A549 (cell line): ENCODE data around the gene ICAM2. TPM values are rescaled to one million over a fixed set of nuclear protein-coding genes. Genes with fewer than 3 reads are reported as not detected.

ENCODE experiments used
- ATAC-seq, 2 experiments: fragments of 200-7000 bp in 1 of 2; fragments of >200 bp in 1 of 2; cut with Nextera tagmentation in 1 of 2; cut with Tn5 transposase in 1 of 2; 3 replicates each; pipeline versions ENCODE4 v1.8.0 to v1.9.1; 2018 to 2020; ENCODE audit warnings: mild to moderate bottlenecking in 1 of 2, moderate library complexity in 1 of 2
- CTCF ChIA-PET: fragments of 300-600 bp; sonication (Branson Sonifier 250); formaldehyde crosslinking; extraction: SDS; loops from one replicate; lab custom pipeline; 2021; ENCODE audit warnings: antibody characterized with exemption, inconsistent platforms; lab: Yijun Ruan, JAX
- POLR2A ChIA-PET: fragments of 350-600 bp; formaldehyde crosslinking; extraction: SDS; loops from one replicate; lab custom pipeline; 2021; ENCODE audit warnings: antibody characterized with exemption, inconsistent platforms; lab: Yijun Ruan, JAX
- DNase-seq, 2 experiments: peaks; one replicate each; pipeline versions ENCODE4 v3.0.0 to v3.0.0-alpha.2; 2011 to 2016; ENCODE audit warnings: low read depth in 1 of 2, low spot score in 1 of 2
- FAIRE-seq: peaks from 2 replicates; lab custom pipeline; 2011; peaks lifted over from hg19 to GRCh38; lab: Jason Lieb, UNC
- H3K27ac ChIP-seq, 2 experiments: fragments of >200 bp; sonication (Bioruptor Twin); formaldehyde crosslinking; 3 replicates each; pipeline ENCODE4 v1.5.1; 2016 to 2017
- H3K4me1 ChIP-seq: fragments of >200 bp; sonication (Bioruptor Twin); formaldehyde crosslinking; 3 replicates; pipeline ENCODE4 v1.6.1; 2016
- H3K4me2 ChIP-seq: fragments of >200 bp; sonication (Bioruptor Twin); formaldehyde crosslinking; 3 replicates; pipeline ENCODE4 v1.6.1; 2016
- H3K4me3 ChIP-seq: fragments of >200 bp; sonication (Bioruptor Twin); formaldehyde crosslinking; 3 replicates; pipeline ENCODE4 v1.5.1; 2016
- H3K9me3 ChIP-seq: fragments of >200 bp; sonication (Bioruptor Twin); formaldehyde crosslinking; 3 replicates; pipeline ENCODE4 v1.6.1; 2016
- CHD2 ChIP-seq: fragments of 150-350 bp; IDR thresholded peaks from 2 replicates; pipeline ENCODE4 v1.6.1; 2014; ENCODE audit warnings: low read length; ENCODE audit not compliant: partially characterized antibody
- CHD4 ChIP-seq: fragments of 200-600 bp; sonication (generic); IDR thresholded peaks from 2 replicates; pipeline ENCODE4 v1.6.1; 2016; ENCODE audit warnings: antibody characterized with exemption, mild to moderate bottlenecking, borderline replicate concordance
- EHF ChIP-seq: fragments of 250-450 bp; sonication (Bioruptor Pico); IDR thresholded peaks from 2 replicates; pipeline ENCODE4 v1.5.0; 2020; ENCODE audit warnings: mild to moderate bottlenecking
- EHMT2 ChIP-seq: fragments of 200-600 bp; sonication (generic); IDR thresholded peaks from 2 replicates; pipeline ENCODE4 v1.6.1; 2016; ENCODE audit warnings: antibody characterized with exemption, low read depth, mild to moderate bottlenecking, moderate library complexity
- HEYL ChIP-seq: fragments of 250-450 bp; sonication (Bioruptor Pico); IDR thresholded peaks from 2 replicates; pipeline ENCODE4 v1.8.0; 2021; ENCODE audit warnings: mild to moderate bottlenecking, moderate library complexity
- HOXA7 ChIP-seq: fragments of 250-450 bp; sonication (Bioruptor Pico); IDR thresholded peaks from 2 replicates; pipeline ENCODE4 v1.5.0; 2020; ENCODE audit warnings: mild to moderate bottlenecking, moderate library complexity
- HOXB13 ChIP-seq: fragments of 250-450 bp; sonication (Bioruptor Pico); IDR thresholded peaks from 2 replicates; pipeline ENCODE4 v1.5.0; 2020; ENCODE audit warnings: low read depth, mild to moderate bottlenecking, moderate library complexity
- HOXB5 ChIP-seq: fragments of 250-450 bp; sonication (Bioruptor Pico); IDR thresholded peaks from 2 replicates; pipeline ENCODE4 v1.5.0; 2020; ENCODE audit warnings: mild to moderate bottlenecking, moderate library complexity
- JUNB ChIP-seq: fragments of >200 bp; sonication (Bioruptor Twin); formaldehyde crosslinking; IDR thresholded peaks from 2 replicates; pipeline ENCODE4 v1.6.1; 2016
- NFE2L2 ChIP-seq: fragments of 150-350 bp; conservative IDR thresholded peaks from 2 replicates; pipeline ENCODE4 v1.6.1; 2014; ENCODE audit warnings: low read length
- PHF8 ChIP-seq: fragments of 200-600 bp; sonication (generic); IDR thresholded peaks from 2 replicates; pipeline ENCODE4 v1.6.1; 2016; ENCODE audit warnings: low read depth, mild to moderate bottlenecking, antibody characterized with exemption, moderate library complexity, borderline replicate concordance
- POLR2A ChIP-seq: IDR thresholded peaks from 2 replicates; pipeline ENCODE4 v1.6.1; 2012; ENCODE audit warnings: mild to moderate bottlenecking, low read length
- RAD21 ChIP-seq, 2 experiments: fragments of >200 bp in 1 of 2; sonication (Bioruptor Twin) in 1 of 2; formaldehyde crosslinking in 1 of 2; IDR thresholded peaks in 1 of 2; conservative IDR thresholded peaks in 1 of 2; 2 replicates in 1 of 2; 3 replicates in 1 of 2; pipeline ENCODE4 v1.6.1; 2012 to 2018; ENCODE audit warnings: inconsistent platforms in 1 of 2
- RCOR1 ChIP-seq: fragments of 150-350 bp; IDR thresholded peaks from 2 replicates; pipeline ENCODE4 v1.6.1; 2014; ENCODE audit warnings: antibody characterized with exemption, low read length, low read depth
- TP53 ChIP-seq: fragments of 250-450 bp; sonication (Bioruptor Pico); IDR thresholded peaks from 2 replicates; pipeline ENCODE4 v1.5.0; 2021; ENCODE audit warnings: mild to moderate bottlenecking, moderate library complexity
- ZC3H11A ChIP-seq: fragments of 450-650 bp; IDR thresholded peaks from 2 replicates; pipeline ENCODE4 v1.6.1; 2014; ENCODE audit warnings: antibody characterized with exemption, mild to moderate bottlenecking
- WGBS: methylation state at CpG from one replicate; pipeline ENCODE4 v1.1.6; 2017; ENCODE audit errors: missing lambda C conversion rate; 5-methylcytosine and 5-hydroxymethylcytosine counted together
- polyA plus RNA-seq, 4 experiments: library from polyadenylated mRNA; depleted of rRNA in 3 of 4; stranded (reverse); fragments of >200 nt; fragmentation: RNase III in 1 of 4; extraction: RNeasy Plus Mini Kit Qiagen cat#74134 plus additional on column Dnase treatment in 1 of 4; gene quantifications; 2 replicates in 3 of 4; 3 replicates in 1 of 4; pipeline ENCODE4 v1.2.3, GENCODE V29; 2011 to 2017
- TF ChIP-seq, protein P1 (sequence below): IDR thresholded peaks from 2 replicates; pipeline ENCODE4 v1.6.1; 2012; ENCODE audit warnings: low read depth, borderline replicate concordance
- TF ChIP-seq, protein P2 (sequence below): fragments of 200-600 bp; sonication (generic); IDR thresholded peaks from 2 replicates; pipeline ENCODE4 v1.6.1; 2016; ENCODE audit warnings: antibody characterized with exemption, mild to moderate bottlenecking, moderate library complexity
- TF ChIP-seq, protein P3 (sequence below): fragments of >200 bp; sonication (Bioruptor Twin); formaldehyde crosslinking; IDR thresholded peaks from 3 replicates; pipeline ENCODE4 v1.5.1; 2016
- TF ChIP-seq, protein P4 (sequence below): fragments of >200 bp; sonication (Bioruptor Twin); formaldehyde crosslinking; IDR thresholded peaks from 3 replicates; pipeline ENCODE4 v1.6.1; 2016

ICAM2 gene
- polyA plus RNA-seq, 2 of the 4 experiments (the other 2 are of a cell fraction), result not detected

DNA sequence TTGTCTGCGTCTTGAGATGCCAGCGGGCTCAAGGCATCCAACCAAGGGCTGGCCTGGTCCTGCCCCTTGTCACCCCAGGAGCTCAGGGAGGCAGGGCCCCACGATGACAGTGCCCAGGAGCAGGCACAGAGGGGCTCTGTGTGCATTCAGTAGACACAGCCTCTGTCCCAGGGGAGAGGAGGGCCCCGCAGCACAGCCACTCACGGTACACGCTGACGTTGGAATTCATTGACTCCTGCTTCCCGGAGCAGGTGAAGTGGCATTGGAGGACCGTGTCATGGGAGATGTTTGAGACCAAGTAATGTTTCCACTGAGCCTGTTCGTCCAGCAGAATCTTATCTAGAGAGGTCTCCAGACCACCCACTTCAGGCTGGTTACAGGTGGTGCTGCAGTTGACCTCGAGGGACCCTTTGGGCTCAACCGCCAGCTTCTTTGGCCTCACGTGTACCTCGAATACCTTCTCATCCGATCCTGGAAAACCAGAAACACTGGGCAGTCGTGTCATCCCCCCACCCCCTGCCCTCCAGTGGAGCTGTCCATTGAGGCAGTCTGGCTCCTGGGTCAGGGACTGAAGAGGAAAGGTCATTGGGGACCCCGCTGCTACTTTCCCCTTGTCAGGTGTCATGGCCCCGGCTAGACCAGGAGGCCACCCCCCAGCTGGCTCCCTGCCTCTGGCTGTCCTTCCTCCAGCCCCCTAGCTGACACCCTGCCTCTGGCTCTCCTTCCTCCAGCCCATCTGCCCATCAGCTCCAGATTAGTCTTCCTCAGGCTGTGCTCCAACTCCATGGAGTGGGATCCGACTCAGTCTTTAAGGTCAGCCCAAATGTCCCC lies 15.3 kb downstream of the ICAM2 start:
- CTCF ChIA-PET, result interaction anchor here (0.6 to 10.0 kb wide), 14 partner anchors 12 to 634 kb away, joined by 3 to 107 read pairs (median 5); partner anchors contain the start of genes GH1 and ICAM2
- H3K4me3 ChIP-seq, result no peak overlapping the region
- DNase-seq (no peak), ATAC-seq (no peak; a peak in 1 of 6 replicates), FAIRE-seq (no peak)
- POLR2A ChIA-PET, result interaction anchor here (0.5 to 1.0 kb wide), 2 partner anchors 68 to 140 kb away, joined by 3 to 4 read pairs; no protein-coding TSS in a partner anchor
- H3K9me3 ChIP-seq, result no peaks in the 10 kb centered on the region
- TF ChIP-seq, protein P1, sequence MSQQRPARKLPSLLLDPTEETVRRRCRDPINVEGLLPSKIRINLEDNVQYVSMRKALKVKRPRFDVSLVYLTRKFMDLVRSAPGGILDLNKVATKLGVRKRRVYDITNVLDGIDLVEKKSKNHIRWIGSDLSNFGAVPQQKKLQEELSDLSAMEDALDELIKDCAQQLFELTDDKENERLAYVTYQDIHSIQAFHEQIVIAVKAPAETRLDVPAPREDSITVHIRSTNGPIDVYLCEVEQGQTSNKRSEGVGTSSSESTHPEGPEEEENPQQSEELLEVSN, result no peak
- TF ChIP-seq RAD21 (conservative IDR thresholded peaks at IDR 0.05 in 1 of 2, IDR thresholded peaks at IDR 0.05 in 1 of 2), result no peak
- no peak for TF ChIP-seq NFE2L2
- no peak for TF ChIP-seq HOXA7 (CRISPR knock-in tag)
- TF ChIP-seq CHD4, result no peak
- no peak for TF ChIP-seq EHMT2
- TF ChIP-seq HEYL, result no peak
- no peak for TF ChIP-seq RCOR1
- TF ChIP-seq, protein P2, sequence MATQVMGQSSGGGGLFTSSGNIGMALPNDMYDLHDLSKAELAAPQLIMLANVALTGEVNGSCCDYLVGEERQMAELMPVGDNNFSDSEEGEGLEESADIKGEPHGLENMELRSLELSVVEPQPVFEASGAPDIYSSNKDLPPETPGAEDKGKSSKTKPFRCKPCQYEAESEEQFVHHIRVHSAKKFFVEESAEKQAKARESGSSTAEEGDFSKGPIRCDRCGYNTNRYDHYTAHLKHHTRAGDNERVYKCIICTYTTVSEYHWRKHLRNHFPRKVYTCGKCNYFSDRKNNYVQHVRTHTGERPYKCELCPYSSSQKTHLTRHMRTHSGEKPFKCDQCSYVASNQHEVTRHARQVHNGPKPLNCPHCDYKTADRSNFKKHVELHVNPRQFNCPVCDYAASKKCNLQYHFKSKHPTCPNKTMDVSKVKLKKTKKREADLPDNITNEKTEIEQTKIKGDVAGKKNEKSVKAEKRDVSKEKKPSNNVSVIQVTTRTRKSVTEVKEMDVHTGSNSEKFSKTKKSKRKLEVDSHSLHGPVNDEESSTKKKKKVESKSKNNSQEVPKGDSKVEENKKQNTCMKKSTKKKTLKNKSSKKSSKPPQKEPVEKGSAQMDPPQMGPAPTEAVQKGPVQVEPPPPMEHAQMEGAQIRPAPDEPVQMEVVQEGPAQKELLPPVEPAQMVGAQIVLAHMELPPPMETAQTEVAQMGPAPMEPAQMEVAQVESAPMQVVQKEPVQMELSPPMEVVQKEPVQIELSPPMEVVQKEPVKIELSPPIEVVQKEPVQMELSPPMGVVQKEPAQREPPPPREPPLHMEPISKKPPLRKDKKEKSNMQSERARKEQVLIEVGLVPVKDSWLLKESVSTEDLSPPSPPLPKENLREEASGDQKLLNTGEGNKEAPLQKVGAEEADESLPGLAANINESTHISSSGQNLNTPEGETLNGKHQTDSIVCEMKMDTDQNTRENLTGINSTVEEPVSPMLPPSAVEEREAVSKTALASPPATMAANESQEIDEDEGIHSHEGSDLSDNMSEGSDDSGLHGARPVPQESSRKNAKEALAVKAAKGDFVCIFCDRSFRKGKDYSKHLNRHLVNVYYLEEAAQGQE, result no peak
- TF ChIP-seq HOXB5 (CRISPR knock-in tag), result no peak
- TF ChIP-seq EHF, result no peak
- TF ChIP-seq PHF8, result no peak
- TF ChIP-seq POLR2A, result no peak
- no peak for TF ChIP-seq HOXB13
- TF ChIP-seq, protein P3, sequence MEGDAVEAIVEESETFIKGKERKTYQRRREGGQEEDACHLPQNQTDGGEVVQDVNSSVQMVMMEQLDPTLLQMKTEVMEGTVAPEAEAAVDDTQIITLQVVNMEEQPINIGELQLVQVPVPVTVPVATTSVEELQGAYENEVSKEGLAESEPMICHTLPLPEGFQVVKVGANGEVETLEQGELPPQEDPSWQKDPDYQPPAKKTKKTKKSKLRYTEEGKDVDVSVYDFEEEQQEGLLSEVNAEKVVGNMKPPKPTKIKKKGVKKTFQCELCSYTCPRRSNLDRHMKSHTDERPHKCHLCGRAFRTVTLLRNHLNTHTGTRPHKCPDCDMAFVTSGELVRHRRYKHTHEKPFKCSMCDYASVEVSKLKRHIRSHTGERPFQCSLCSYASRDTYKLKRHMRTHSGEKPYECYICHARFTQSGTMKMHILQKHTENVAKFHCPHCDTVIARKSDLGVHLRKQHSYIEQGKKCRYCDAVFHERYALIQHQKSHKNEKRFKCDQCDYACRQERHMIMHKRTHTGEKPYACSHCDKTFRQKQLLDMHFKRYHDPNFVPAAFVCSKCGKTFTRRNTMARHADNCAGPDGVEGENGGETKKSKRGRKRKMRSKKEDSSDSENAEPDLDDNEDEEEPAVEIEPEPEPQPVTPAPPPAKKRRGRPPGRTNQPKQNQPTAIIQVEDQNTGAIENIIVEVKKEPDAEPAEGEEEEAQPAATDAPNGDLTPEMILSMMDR, result no peak
- no peak for TF ChIP-seq JUNB
- no peak for TF ChIP-seq ZC3H11A
- TF ChIP-seq CHD2, result no peak
- TF ChIP-seq TP53 (CRISPR knock-in tag), result no peak
- H3K27ac ChIP-seq, result peak overlapping the region in 1 of 2 experiments; percentile 49; a peak in 3 of 6 replicates
- peak overlapping the region; percentile 67 for H3K4me2 ChIP-seq
- 76% methylated on average over 18 of the region's 19 CpGs for WGBS
- H3K4me1 ChIP-seq, result peaks cover 28% of the 10 kb centered on the region

DNA sequence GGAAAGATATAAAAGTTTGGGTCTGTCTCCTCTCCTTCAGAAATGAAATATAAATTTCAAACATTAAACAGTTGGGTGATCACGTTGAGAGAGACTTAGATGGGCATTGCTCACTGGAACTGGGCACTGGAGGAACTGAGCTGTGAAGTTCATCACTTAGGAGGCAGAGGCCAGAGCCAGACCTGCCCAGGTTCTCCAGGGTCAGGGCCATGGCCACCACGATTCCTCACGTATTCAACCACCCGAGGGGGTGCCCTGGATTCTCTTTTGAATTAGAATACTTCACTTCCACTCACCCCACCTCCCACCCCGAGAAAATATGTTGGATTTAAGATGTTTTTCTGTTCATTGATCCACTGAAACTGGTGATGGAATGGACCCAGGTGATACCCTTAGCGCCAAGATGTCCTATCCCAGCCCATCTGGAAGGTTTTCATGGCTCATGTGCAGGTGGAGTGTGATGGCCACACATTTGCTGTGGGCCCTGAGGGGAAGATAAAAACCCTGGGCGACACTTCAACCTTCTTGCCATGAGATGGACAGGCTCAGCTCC lies 16.1 kb downstream of the ICAM2 start:
- FAIRE-seq, result no peak
- Histone ChIP-seq H3K9me3 (no peaks in the 10 kb centered on the region), H3K4me2 (no peak overlapping the region), H3K27ac (no peak overlapping the region), H3K4me3 (no peak overlapping the region), H3K4me1 (peaks cover 25% of the 10 kb centered on the region)
- POLR2A ChIA-PET, result no interaction called here
- WGBS, result 62% methylated on average over 7 of the region's 7 CpGs
- ATAC-seq, result no peak
- no peak for DNase-seq
- CTCF ChIA-PET, result interaction anchor here (1.6 to 10.0 kb wide), 4 partner anchors 13 to 54 kb away, joined by 3 to 107 read pairs (median 15); no protein-coding TSS in a partner anchor
- TF ChIP-seq, protein P1, result no peak
- TF ChIP-seq, protein P4, sequence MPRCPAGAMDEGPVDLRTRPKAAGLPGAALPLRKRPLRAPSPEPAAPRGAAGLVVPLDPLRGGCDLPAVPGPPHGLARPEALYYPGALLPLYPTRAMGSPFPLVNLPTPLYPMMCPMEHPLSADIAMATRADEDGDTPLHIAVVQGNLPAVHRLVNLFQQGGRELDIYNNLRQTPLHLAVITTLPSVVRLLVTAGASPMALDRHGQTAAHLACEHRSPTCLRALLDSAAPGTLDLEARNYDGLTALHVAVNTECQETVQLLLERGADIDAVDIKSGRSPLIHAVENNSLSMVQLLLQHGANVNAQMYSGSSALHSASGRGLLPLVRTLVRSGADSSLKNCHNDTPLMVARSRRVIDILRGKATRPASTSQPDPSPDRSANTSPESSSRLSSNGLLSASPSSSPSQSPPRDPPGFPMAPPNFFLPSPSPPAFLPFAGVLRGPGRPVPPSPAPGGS, result no peak
